ENCODE data around the gene WBP2. TPM values are rescaled to one million over a fixed set of nuclear protein-coding genes. Genes with fewer than 3 reads are reported as not detected.
"Not testable (repeated sequence)": the region's sequence is repeated elsewhere in the genome, so short reads cannot be mapped to it uniquely, and the experiment has no call there.

The WBP2 gene
- total RNA-seq, 1 donor from 2014 or later: 145 TPM

GRCh38 chr17:75810756-75811155 lies 44.4 kb downstream of the WBP2 start:
- intact Hi-C loops (cut with DNase I); ATAC-seq (ENCODE audit: poor library complexity): not testable (repeated sequence)
- DNase-seq: peak; percentile 6

- ATAC-seq (ENCODE audit: poor library complexity) (no peak), DNase-seq (peak; percentile 13)
- intact Hi-C loops (cut with DNase I): no loop called here
Observed at GRCh38 chr17:75810216-75810615, 44.9 kb downstream of the WBP2 start.

- DNase-seq (peak; percentile 52), ATAC-seq (ENCODE audit: poor library complexity) (peak; percentile 27)
- intact Hi-C loops (cut with DNase I): no loop called here
Observed at GRCh38 chr17:75809631-75810111, 45.5 kb downstream of the WBP2 start.

- DNase-seq (peak; percentile 62), ATAC-seq (ENCODE audit: poor library complexity) (peak; percentile 57)
- intact Hi-C loops (cut with DNase I): no loop called here
Observed at GRCh38 chr17:75808905-75809621, 46.1 kb downstream of the WBP2 start.

- peak; percentile 4 for ATAC-seq (ENCODE audit: poor library complexity)
- DNase-seq: no peak
- intact Hi-C loops (cut with DNase I): no loop called here
Observed at GRCh38 chr17:75808549-75808904, 46.6 kb downstream of the WBP2 start.

- no peak for ATAC-seq (ENCODE audit: poor library complexity)
- peak; percentile 30 for DNase-seq
- intact Hi-C loops (cut with DNase I): no loop called here
Observed at GRCh38 chr17:75807861-75808260, 47.3 kb downstream of the WBP2 start.

GRCh38 chr17:75806822-75807500 lies 48.2 kb downstream of the WBP2 start:
- ATAC-seq (ENCODE audit: poor library complexity): peak; percentile 66
- DNase-seq: peak; percentile 60

GRCh38 chr17:75803883-75804282 lies 51.3 kb downstream of the WBP2 start:
- intact Hi-C loops (cut with DNase I): no loop called here
- no peak for DNase-seq
- ATAC-seq (ENCODE audit: poor library complexity): no peak

More at GRCh38 chr17:75806822-75807500, 48.2 kb downstream of the WBP2 start:
- intact Hi-C loops (cut with DNase I): no loop called here

GRCh38 chr17:75799402-75799801 lies 55.7 kb downstream of the WBP2 start:
- DNase-seq: no peak
- no peak for ATAC-seq (ENCODE audit: poor library complexity)
- intact Hi-C loops (cut with DNase I): no loop called here

- DNase-seq (no peak), ATAC-seq (ENCODE audit: poor library complexity) (no peak)
- intact Hi-C loops (cut with DNase I): no loop called here
Observed at GRCh38 chr17:75795820-75796607, 59.1 kb downstream of the WBP2 start.

Other genes with a start within 250 kb of the WBP2 start
- 12.5 TPM for gene SMIM5, start 221.9 kb downstream of the WBP2 start, total RNA-seq
- gene RECQL5, start 188.2 kb downstream of the WBP2 start, total RNA-seq: 14.1 TPM
- gene SAP30BP, start 188.0 kb downstream of the WBP2 start, total RNA-seq: 40.0 TPM
- gene ITGB4, start 133.9 kb downstream of the WBP2 start, total RNA-seq: 9.4 TPM
- 23.3 TPM for gene GALK1, start 90.1 kb downstream of the WBP2 start, total RNA-seq
- 14.3 TPM for gene UNK, start 70.5 kb downstream of the WBP2 start, total RNA-seq
- gene UNC13D, start 10.9 kb downstream of the WBP2 start, total RNA-seq: 10.6 TPM
- 33.4 TPM for gene TRIM47, start 23.2 kb upstream of the WBP2 start, total RNA-seq
- gene TRIM65, start 41.6 kb upstream of the WBP2 start, total RNA-seq: 9.1 TPM
- gene MRPL38, start 49.5 kb upstream of the WBP2 start, total RNA-seq: 113 TPM
- gene FBF1, start 85.7 kb upstream of the WBP2 start, total RNA-seq: 4.7 TPM
- 83.6 TPM for gene ACOX1, start 123.8 kb upstream of the WBP2 start, total RNA-seq
- gene TEN1, start 123.9 kb upstream of the WBP2 start, total RNA-seq: 7.6 TPM
- gene CDK3, start 145.5 kb upstream of the WBP2 start, total RNA-seq: 1.8 TPM
- gene EVPL, start 172.0 kb upstream of the WBP2 start, total RNA-seq: 0.08 TPM
- gene SRP68, start 217.2 kb upstream of the WBP2 start, total RNA-seq: 57.9 TPM
- not detected for gene GALR2, start 219.4 kb upstream of the WBP2 start, total RNA-seq
- gene ZACN, start 223.8 kb upstream of the WBP2 start, total RNA-seq: not detected
- gene EXOC7, start 248.5 kb upstream of the WBP2 start, total RNA-seq: 74.7 TPM